Frontal cortex (tissue), 1 donor: ENCODE results near the gene SPAG7. TPM values are rescaled to one million over a fixed set of nuclear protein-coding genes. Genes with fewer than 3 reads are reported as not detected.

Experiments used
- small RNA-seq: library from RNA; depleted of rRNA; stranded (forward); fragments of <200 nt; gene quantifications from one replicate; pipeline ENCODE3, GENCODE V24; 2014
- total RNA-seq: library from RNA; depleted of rRNA; stranded (reverse); fragments of >200 nt; gene quantifications from one replicate; pipeline ENCODE4 v1.2.3, GENCODE V29; 2014

SPAG7 gene
- total RNA-seq, 1 donor from 2014 or later, result 27.7 TPM

Small RNAs within 50 kb of the gene (small RNA-seq; reads per million reads assigned to genes)
- not detected for gene MIR6864
- not detected for gene MIR6865

Other genes starting within 250 kb of the SPAG7 start
- gene MED11, start 236.4 kb downstream of the SPAG7 start, total RNA-seq, result 6.1 TPM
- not detected for gene ZMYND15, start 228.0 kb downstream of the SPAG7 start, total RNA-seq
- gene CXCL16, start 227.9 kb downstream of the SPAG7 start, total RNA-seq, result under 0.01 TPM
- not detected for gene TM4SF5, start 195.9 kb downstream of the SPAG7 start, total RNA-seq
- gene VMO1, start 181.5 kb downstream of the SPAG7 start, total RNA-seq, result 1.2 TPM
- not detected for gene GLTPD2, start 178.9 kb downstream of the SPAG7 start, total RNA-seq
- gene PSMB6, start 171.7 kb downstream of the SPAG7 start, total RNA-seq, result 73.4 TPM
- gene PLD2, start 160.7 kb downstream of the SPAG7 start, total RNA-seq, result 8.6 TPM
- 15.9 TPM for gene MINK1, start 134.5 kb downstream of the SPAG7 start, total RNA-seq
- gene C17orf107, start 68.3 kb downstream of the SPAG7 start, total RNA-seq, result 2.4 TPM
- 0.82 TPM for gene CHRNE, start 64.7 kb downstream of the SPAG7 start, total RNA-seq
- gene GP1BA, start 35.5 kb downstream of the SPAG7 start, total RNA-seq, result not detected
- gene SLC25A11, start 27.8 kb downstream of the SPAG7 start, total RNA-seq, result 59.1 TPM
- 13.0 TPM for gene RNF167, start 27.5 kb downstream of the SPAG7 start, total RNA-seq
- gene PFN1, start 19.3 kb downstream of the SPAG7 start, total RNA-seq, result 69.3 TPM
- 0.82 TPM for gene ENO3, start 16.7 kb downstream of the SPAG7 start, total RNA-seq
- gene CAMTA2, start 19.9 kb upstream of the SPAG7 start, total RNA-seq, result 3.3 TPM
- not detected for gene INCA1, start 29.7 kb upstream of the SPAG7 start, total RNA-seq
- gene KIF1C, start 30.1 kb upstream of the SPAG7 start, total RNA-seq, result 10.2 TPM
- not detected for gene SLC52A1, start 67.6 kb upstream of the SPAG7 start, total RNA-seq
- gene ZFP3, start 110.7 kb upstream of the SPAG7 start, total RNA-seq, result 9.4 TPM
- 17.1 TPM for gene ZNF232, start 144.1 kb upstream of the SPAG7 start, total RNA-seq
- gene USP6, start 148.2 kb upstream of the SPAG7 start, total RNA-seq, result under 0.01 TPM
- 26.9 TPM for gene ZNF594, start 224.1 kb upstream of the SPAG7 start, total RNA-seq